H1 (cell line): ENCODE results near the gene PIP5K1B. TPM values are rescaled to one million over a fixed set of nuclear protein-coding genes. Genes with fewer than 3 reads are reported as not detected.

Experiments used
- RBBP5 ChIP-seq: IDR thresholded peaks from 2 replicates; pipeline ENCODE4 v1.7.1; 2012; ENCODE audit warnings: low read depth, mild to moderate bottlenecking, inconsistent platforms, low read length, moderate library complexity, borderline replicate concordance
- SUZ12 ChIP-seq: fragments of 200-600 bp; sonication (generic); IDR thresholded peaks from 2 replicates; pipeline ENCODE4 v1.6.1; 2012; ENCODE audit warnings: mild to moderate bottlenecking, inconsistent platforms, low read length, moderate library complexity, mixed read lengths
- polyA plus RNA-seq, 7 experiments: library from polyadenylated mRNA; depleted of rRNA in 3 of 7; stranded (reverse) in 5 of 7; unstranded in 2 of 7; fragments of >200 nt in 5 of 7; fragments of 200-250 nt in 2 of 7; gene quantifications; 1 replicate in 5 of 7; 2 replicates in 1 of 7; 4 replicates in 1 of 7; pipeline versions ENCODE4 v1.2.1 to v1.2.3, GENCODE V29; 2011 to 2013; ENCODE audit warnings: missing spikeins in 2 of 7, mixed read lengths in 2 of 7
- total RNA-seq: library from RNA; stranded (reverse); fragmentation: NEBNext Ultra II Directional; extraction: Animal tissue kit (Norgen Biotek cat#: 25700); gene quantifications from 2 replicates; pipeline ENCODE4 v1.2.1, GENCODE V29; 2021

The PIP5K1B gene
- total and polyA plus RNA-seq, 2 of the 8 experiments (the other 6 are each of a cell fraction or from before 2014, with no cell fraction given), result 4.7 to 7.7 TPM

DNA sequence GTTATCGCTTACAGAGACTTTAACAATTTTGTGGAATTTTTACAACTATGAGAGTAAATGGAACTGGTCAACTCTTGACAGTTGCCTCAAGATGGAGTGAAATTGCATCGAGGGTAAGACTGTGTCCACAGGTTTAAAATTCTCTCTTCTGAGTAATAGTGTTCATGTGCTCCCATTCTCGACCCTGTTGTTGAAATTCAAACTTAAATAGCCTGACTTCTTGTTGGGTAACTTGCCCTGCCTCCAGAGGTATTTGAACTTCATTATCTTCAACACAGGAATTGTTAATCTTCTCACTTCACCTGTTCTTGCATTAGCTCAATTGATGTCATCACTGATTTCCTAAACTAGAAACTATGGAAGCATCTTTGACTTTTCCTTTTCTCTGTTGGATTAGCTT, 77.5 kb downstream of the PIP5K1B start (continued):
- no peak for TF ChIP-seq RBBP5
- TF ChIP-seq SUZ12, result no peak
